Smooth muscle cell (in vitro differentiated cells): ENCODE results near the gene NRXN3. TPM values are rescaled to one million over a fixed set of nuclear protein-coding genes. Genes with fewer than 3 reads are reported as not detected.

Experiments
- DNase-seq: peaks from one replicate; lab custom pipeline; 2025; ENCODE audit not compliant: unreplicated experiment; lab: John Stamatoyannopoulos, UW
- H2AFZ ChIP-seq: fragments of 200-600 bp; sonication (generic); 2 replicates; pipeline ENCODE4 v1.6.0; 2016; ENCODE audit warnings: antibody characterized with exemption, low read depth, mild to moderate bottlenecking
- H3F3A ChIP-seq: fragments of 200-600 bp; sonication (generic); 2 replicates; pipeline ENCODE4 v1.6.0; 2017; ENCODE audit warnings: antibody characterized with exemption, low read depth
- H3K27ac ChIP-seq: fragments of 200-600 bp; sonication (generic); 2 replicates; pipeline ENCODE4 v1.5.1; 2016; ENCODE audit warnings: low read depth, mild to moderate bottlenecking
- H3K27me3 ChIP-seq: fragments of 200-600 bp; sonication (generic); 2 replicates; pipeline ENCODE4 v1.6.1; 2016; ENCODE audit warnings: low read depth, mild to moderate bottlenecking
- H3K36me3 ChIP-seq: fragments of 200-600 bp; sonication (generic); 2 replicates; pipeline ENCODE4 v1.5.1; 2016; ENCODE audit warnings: low read depth
- H3K4me1 ChIP-seq: fragments of 200-600 bp; sonication (generic); 2 replicates; pipeline ENCODE4 v1.5.1; 2016; ENCODE audit warnings: low read depth
- H3K4me2 ChIP-seq: fragments of 200-600 bp; sonication (generic); 2 replicates; pipeline ENCODE4 v1.6.0; 2016; ENCODE audit warnings: mild to moderate bottlenecking
- H3K4me3 ChIP-seq: fragments of 200-600 bp; sonication (generic); 2 replicates; pipeline ENCODE4 v1.5.1; 2016; ENCODE audit warnings: mild to moderate bottlenecking
- H3K79me2 ChIP-seq: fragments of 200-600 bp; sonication (generic); 2 replicates; pipeline ENCODE4 v1.6.0; 2016; ENCODE audit warnings: low read depth, mild to moderate bottlenecking
- H3K9ac ChIP-seq: fragments of 200-600 bp; sonication (generic); 2 replicates; pipeline ENCODE4 v1.6.0; 2016; ENCODE audit warnings: low read depth
- H3K9me3 ChIP-seq: fragments of 200-600 bp; sonication (generic); replicated peaks from 2 replicates; pipeline ENCODE4 v1.5.1; 2016; ENCODE audit warnings: low read depth
- H4K20me1 ChIP-seq: fragments of 200-600 bp; sonication (generic); 2 replicates; pipeline ENCODE4 v1.6.0; 2016; ENCODE audit warnings: low read depth
- WGBS: methylation state at CpG from one replicate; pipeline ENCODE4 v1.1.7; 2016; ENCODE audit warnings: low lambda C conversion rate; 5-methylcytosine and 5-hydroxymethylcytosine counted together
- polyA plus RNA-seq: library from polyadenylated mRNA; unstranded; fragments of >200 nt; fragmentation: Nextera tagmentation; extraction: Ambion mirVana; gene quantifications from 2 replicates; pipeline ENCODE4 v1.2.1, GENCODE V29; 2016
- total RNA-seq: library from RNA; depleted of rRNA; stranded (reverse); fragments of >200 nt; gene quantifications from 2 replicates; pipeline ENCODE4 v1.2.3, GENCODE V29; 2014
- TF ChIP-seq, protein P1 (sequence below): fragments of 200-600 bp; sonication (generic); IDR thresholded peaks from 2 replicates; pipeline ENCODE4 v1.5.1; 2017; ENCODE audit warnings: borderline replicate concordance, mild to moderate bottlenecking, antibody characterized with exemption; ENCODE audit not compliant: insufficient read depth, poor library complexity, severe bottlenecking

Gene NRXN3
- total and polyA plus RNA-seq, 2 experiments from 2014 or later, result 1.2 to 7.0 TPM

DNA sequence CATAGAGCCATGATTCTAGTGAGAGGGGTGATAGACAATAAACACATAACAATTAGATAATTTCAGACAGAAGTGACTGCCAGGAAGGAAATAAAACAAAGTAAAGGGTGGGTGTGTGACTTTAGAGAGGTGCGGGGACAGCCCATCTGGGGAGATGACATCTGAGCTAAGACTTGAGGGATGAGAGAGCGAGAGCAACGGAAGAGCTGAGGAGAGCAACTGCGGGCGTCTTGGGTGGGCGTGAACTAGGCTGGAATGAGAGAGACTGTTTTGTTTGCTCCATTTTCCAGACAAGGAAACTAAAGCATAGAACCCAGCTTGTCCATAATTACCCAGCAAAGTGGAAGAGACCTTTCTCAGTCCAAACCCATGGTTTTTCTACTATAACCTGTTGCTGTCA, 25.3 kb downstream of the NRXN3 start:
- no peaks in the 10 kb centered on the region for H3F3A ChIP-seq
- no peak overlapping the region for H3K9ac ChIP-seq
- no peak for DNase-seq
- H3K9me3 ChIP-seq, result no peaks in the 10 kb centered on the region
- TF ChIP-seq, protein P1, sequence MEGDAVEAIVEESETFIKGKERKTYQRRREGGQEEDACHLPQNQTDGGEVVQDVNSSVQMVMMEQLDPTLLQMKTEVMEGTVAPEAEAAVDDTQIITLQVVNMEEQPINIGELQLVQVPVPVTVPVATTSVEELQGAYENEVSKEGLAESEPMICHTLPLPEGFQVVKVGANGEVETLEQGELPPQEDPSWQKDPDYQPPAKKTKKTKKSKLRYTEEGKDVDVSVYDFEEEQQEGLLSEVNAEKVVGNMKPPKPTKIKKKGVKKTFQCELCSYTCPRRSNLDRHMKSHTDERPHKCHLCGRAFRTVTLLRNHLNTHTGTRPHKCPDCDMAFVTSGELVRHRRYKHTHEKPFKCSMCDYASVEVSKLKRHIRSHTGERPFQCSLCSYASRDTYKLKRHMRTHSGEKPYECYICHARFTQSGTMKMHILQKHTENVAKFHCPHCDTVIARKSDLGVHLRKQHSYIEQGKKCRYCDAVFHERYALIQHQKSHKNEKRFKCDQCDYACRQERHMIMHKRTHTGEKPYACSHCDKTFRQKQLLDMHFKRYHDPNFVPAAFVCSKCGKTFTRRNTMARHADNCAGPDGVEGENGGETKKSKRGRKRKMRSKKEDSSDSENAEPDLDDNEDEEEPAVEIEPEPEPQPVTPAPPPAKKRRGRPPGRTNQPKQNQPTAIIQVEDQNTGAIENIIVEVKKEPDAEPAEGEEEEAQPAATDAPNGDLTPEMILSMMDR, result no peak
- H4K20me1 ChIP-seq, result no peaks in the 10 kb centered on the region
- H3K36me3 ChIP-seq, result no peaks in the 10 kb centered on the region
- no peak overlapping the region for H3K4me2 ChIP-seq
- no peaks in the 10 kb centered on the region for H3K27me3 ChIP-seq
- no peak overlapping the region for H3K27ac ChIP-seq
- no peaks in the 10 kb centered on the region for H3K4me1 ChIP-seq
- no peak overlapping the region for H3K4me3 ChIP-seq
- WGBS, result 91% methylated on average over 6 of the region's 6 CpGs
- no peak overlapping the region for H2AFZ ChIP-seq
- H3K79me2 ChIP-seq, result no peaks in the 10 kb centered on the region

DNA sequence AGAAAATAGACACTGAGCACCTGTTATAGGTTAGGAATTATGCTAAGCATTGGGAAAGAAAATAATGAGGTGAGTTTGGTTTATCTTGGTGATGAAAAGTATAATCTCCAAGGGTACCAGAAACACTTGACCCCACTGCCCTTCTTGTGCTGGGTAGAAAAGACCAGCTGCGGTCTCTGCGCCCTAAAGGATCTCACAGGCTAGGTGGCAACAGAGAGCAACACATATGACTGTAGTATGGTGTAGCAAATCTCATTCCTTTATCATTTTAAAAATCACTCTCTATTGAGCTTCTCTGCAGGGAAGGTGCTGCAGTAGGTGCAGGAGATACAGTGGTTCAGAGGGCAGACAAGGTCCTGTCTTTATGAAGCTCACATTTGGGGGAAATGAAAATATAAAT, 26.1 kb downstream of the NRXN3 start:
- no peaks in the 10 kb centered on the region for H3K79me2 ChIP-seq
- H2AFZ ChIP-seq, result no peak overlapping the region
- no peak for DNase-seq
- no peaks in the 10 kb centered on the region for H3F3A ChIP-seq
- 90% methylated on average over 2 of the region's 2 CpGs for WGBS
- TF ChIP-seq, protein P1, result no peak
- H3K9ac ChIP-seq, result no peak overlapping the region
- H3K4me2 ChIP-seq, result no peak overlapping the region
- H3K27ac ChIP-seq, result no peak overlapping the region
- H3K9me3 ChIP-seq, result no peaks in the 10 kb centered on the region
- no peaks in the 10 kb centered on the region for H3K27me3 ChIP-seq
- no peaks in the 10 kb centered on the region for H4K20me1 ChIP-seq
- H3K36me3 ChIP-seq, result no peaks in the 10 kb centered on the region
- H3K4me3 ChIP-seq, result no peak overlapping the region
- no peaks in the 10 kb centered on the region for H3K4me1 ChIP-seq

DNA sequence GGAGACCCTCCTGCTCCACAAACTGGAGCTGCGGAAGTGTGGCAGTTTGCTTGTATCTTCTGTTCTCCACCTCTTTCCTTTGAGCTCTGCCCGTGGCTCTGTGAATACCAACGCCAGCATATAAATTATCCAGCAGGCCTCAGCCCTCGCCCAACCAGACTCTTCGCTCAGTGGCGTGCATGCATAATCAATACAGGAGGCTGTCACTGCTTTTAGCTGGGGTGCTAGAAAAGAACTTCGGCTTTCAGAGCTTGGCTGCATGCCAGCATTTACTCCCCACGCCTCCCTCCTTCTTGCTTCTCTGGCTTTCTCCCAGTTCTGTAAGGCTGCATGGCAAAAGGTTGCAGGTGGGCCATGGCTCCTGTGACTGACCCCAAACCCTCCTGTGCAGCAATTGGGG, 26.9 kb downstream of the NRXN3 start:
- Histone ChIP-seq H3K36me3 (no peaks in the 10 kb centered on the region), H2AFZ (no peak overlapping the region), H3K4me1 (no peaks in the 10 kb centered on the region), H3K4me2 (no peak overlapping the region), H3K27me3 (no peaks in the 10 kb centered on the region), H3K4me3 (no peak overlapping the region), H3F3A (no peaks in the 10 kb centered on the region), H3K9me3 (no peaks in the 10 kb centered on the region), H4K20me1 (no peaks in the 10 kb centered on the region), H3K27ac (no peak overlapping the region), H3K79me2 (no peaks in the 10 kb centered on the region), H3K9ac (no peak overlapping the region)
- TF ChIP-seq, protein P1, result no peak
- DNase-seq, result no peak
- 88% methylated on average over 8 of the region's 8 CpGs for WGBS

DNA sequence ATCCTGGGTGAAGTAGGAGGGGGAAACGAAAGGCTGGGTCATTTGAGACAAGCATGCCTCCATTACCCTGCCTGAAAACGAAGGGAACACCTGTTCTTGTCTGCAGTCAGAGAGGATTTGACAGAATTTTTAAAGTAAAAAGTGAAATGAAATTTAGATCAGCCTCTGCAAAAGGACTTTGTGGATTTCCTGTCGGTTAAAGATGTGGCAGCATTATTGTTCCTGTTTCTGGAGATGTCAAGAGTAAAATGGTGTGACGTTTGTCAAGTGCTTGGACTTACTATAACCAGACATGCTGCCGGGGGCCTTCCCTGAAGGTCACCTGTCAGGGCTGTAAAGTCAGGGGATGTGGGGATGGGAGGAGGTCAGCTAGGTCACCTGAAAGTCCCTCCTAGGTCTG, 32.0 kb downstream of the NRXN3 start:
- H3K27me3 ChIP-seq, result no peaks in the 10 kb centered on the region
- no peaks in the 10 kb centered on the region for H3K79me2 ChIP-seq
- H3K9ac ChIP-seq, result no peak overlapping the region
- WGBS, result 91% methylated on average over 5 of the region's 5 CpGs
- H3K4me2 ChIP-seq, result no peak overlapping the region
- H3K4me3 ChIP-seq, result no peak overlapping the region
- TF ChIP-seq, protein P1, result no peak
- no peaks in the 10 kb centered on the region for H3K9me3 ChIP-seq
- no peaks in the 10 kb centered on the region for H3K36me3 ChIP-seq
- no peak overlapping the region for H2AFZ ChIP-seq
- H3K27ac ChIP-seq, result no peak overlapping the region
- no peaks in the 10 kb centered on the region for H3F3A ChIP-seq
- no peak for DNase-seq
- no peaks in the 10 kb centered on the region for H4K20me1 ChIP-seq
- H3K4me1 ChIP-seq, result no peaks in the 10 kb centered on the region
